SK-N-MC (cell line): ENCODE measurements around the gene DUS1L.

Experiments used
- DNase-seq: peaks from one replicate; pipeline ENCODE4 v3.0.0-alpha.2; 2011; ENCODE audit warnings: low read depth, low spot score
- H3K27ac ChIP-seq: fragments of 200-600 bp; sonication (generic); 2 replicates; pipeline ENCODE4 v1.5.1; 2016; ENCODE audit warnings: mixed run types
- H3K36me3 ChIP-seq: fragments of 200-600 bp; sonication (generic); 2 replicates; pipeline ENCODE4 v1.6.1; 2017; ENCODE audit warnings: antibody characterized with exemption, low read length, mixed read lengths; ENCODE audit not compliant: insufficient read depth
- H3K4me3 ChIP-seq: fragments of 200-600 bp; sonication (generic); 2 replicates; pipeline ENCODE4 v1.5.1; 2016
- H3K9ac ChIP-seq: fragments of 200-600 bp; sonication (generic); 2 replicates; pipeline ENCODE4 v1.8.0; 2017; ENCODE audit warnings: mixed run types, mixed read lengths; ENCODE audit not compliant: insufficient read length
- H3K9me3 ChIP-seq: fragments of 200-600 bp; sonication (generic); 2 replicates; pipeline ENCODE4 v1.6.1; 2017; ENCODE audit warnings: low read depth, mild to moderate bottlenecking, antibody characterized with exemption, low read length, moderate library complexity, mixed read lengths
- EZH2 ChIP-seq: fragments of 200-600 bp; sonication (generic); IDR thresholded peaks from one replicate; pipeline ENCODE4 v1.6.1; 2017; ENCODE audit warnings: antibody characterized with exemption
- FOXP2 ChIP-seq: optimal IDR thresholded peaks from 2 replicates; pipeline ENCODE3; 2011; ENCODE audit warnings: mild to moderate bottlenecking, moderate library complexity; ENCODE audit not compliant: insufficient read depth; ENCODE audit errors: extremely low read length, control extremely low read depth
- POLR2AphosphoS5 ChIP-seq: IDR thresholded peaks from 2 replicates; pipeline ENCODE4 v1.6.1; 2012; ENCODE audit warnings: mild to moderate bottlenecking, low read depth, low read length, borderline replicate concordance

The DUS1L gene

GRCh38 chr17:82031303-82031884 is 34.2 kb downstream of the DUS1L start, which contains the start of gene RAC3:
RAC3 (plus strand) TSS chr17:82031678; CDS start chr17:82031762, 84 bp downstream.
- DNase-seq, result no peak
- H3K27ac ChIP-seq, result no peak within 1 kb of the TSS

GRCh38 chr17:82030470-82031302 is 34.9 kb downstream of the DUS1L start:
- H3K36me3 ChIP-seq, result no peaks in the 10 kb centered on the region
- peak overlapping the region; percentile 62 for H3K9ac ChIP-seq
- TF ChIP-seq POLR2AphosphoS5 (no peak; the same call in 1 of the 2 replicates), EZH2 (no peak), FOXP2 (no peak)
- H3K27ac ChIP-seq, result no peak overlapping the region
- no peak for DNase-seq
- H3K4me3 ChIP-seq, result peak overlapping the region; percentile 90
- no peaks in the 10 kb centered on the region for H3K9me3 ChIP-seq

More at GRCh38 chr17:82031303-82031884, 34.2 kb downstream of the DUS1L start, which contains the start of gene RAC3:
- Histone ChIP-seq H3K9ac (peak within 1 kb of the TSS; percentile 76), H3K9me3 (no peaks in the 10 kb centered on the region), H3K36me3 (no peaks in the 10 kb centered on the region), H3K4me3 (peak within 1 kb of the TSS; percentile 90)
- TF ChIP-seq FOXP2, result no peak
- no peak for TF ChIP-seq EZH2
- TF ChIP-seq POLR2AphosphoS5, result no peak

DNA sequence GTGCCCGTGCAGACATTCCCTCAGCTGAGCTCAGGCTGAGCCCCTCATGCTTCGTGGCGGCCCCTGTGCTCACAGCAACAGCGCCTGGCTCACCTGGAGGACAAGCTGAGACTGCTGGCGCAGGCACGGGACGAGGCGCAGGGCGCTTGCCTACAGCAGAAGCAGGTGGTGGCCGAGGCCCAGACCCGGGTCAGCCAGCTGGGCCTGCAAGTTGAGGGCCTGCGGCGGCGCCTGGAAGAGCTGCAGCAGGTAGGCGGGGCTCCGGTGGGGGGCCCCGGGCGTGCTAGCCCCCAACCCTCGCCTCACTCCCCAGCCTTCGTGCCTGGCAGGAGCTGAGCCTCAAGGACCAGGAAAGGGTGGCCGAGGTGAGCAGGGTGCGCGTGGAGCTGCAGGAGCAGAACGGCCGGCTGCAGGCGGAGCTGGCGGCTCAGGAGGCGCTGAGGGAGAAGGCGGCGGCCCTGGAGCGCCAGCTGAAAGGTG is 35.6 kb downstream of the DUS1L start:
- Histone ChIP-seq H3K9me3 (no peaks in the 10 kb centered on the region), H3K27ac (no peak overlapping the region), H3K36me3 (no peaks in the 10 kb centered on the region), H3K4me3 (peak overlapping the region; percentile 90; the same call in 1 of the 2 replicates), H3K9ac (no peak overlapping the region)
- DNase-seq, result no peak
- TF ChIP-seq EZH2 (no peak), POLR2AphosphoS5 (no peak), FOXP2 (no peak)

DNA sequence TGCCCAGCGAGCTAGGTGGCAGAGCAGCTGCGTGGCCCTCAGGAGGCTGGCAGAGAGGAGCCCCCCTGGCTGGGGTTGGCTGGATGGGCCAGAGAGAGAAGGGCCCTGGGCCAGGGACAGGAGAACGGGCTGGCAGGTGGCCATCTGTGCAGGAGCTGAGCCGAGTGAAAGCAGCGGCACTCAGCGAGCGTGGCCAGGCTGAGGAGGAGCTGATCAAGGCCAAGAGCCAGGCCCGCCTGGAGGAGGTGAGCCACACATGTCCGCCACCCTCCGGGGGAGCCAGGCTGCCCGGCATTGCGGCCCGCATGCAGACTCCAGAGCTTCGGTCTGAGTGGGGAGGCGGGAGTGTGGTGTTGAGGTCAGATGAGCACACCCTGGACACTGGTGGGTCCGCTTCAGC is 36.2 kb downstream of the DUS1L start:
- H3K9me3 ChIP-seq, result no peaks in the 10 kb centered on the region
- H3K9ac ChIP-seq, result no peak overlapping the region
- DNase-seq, result no peak
- H3K4me3 ChIP-seq, result no peak overlapping the region
- H3K27ac ChIP-seq, result no peak overlapping the region
- TF ChIP-seq FOXP2 (no peak), POLR2AphosphoS5 (no peak)
- no peaks in the 10 kb centered on the region for H3K36me3 ChIP-seq

GRCh38 chr17:82028966-82029365 is 36.6 kb downstream of the DUS1L start:
- Histone ChIP-seq H3K9ac (no peak overlapping the region), H3K36me3 (no peaks in the 10 kb centered on the region), H3K9me3 (no peaks in the 10 kb centered on the region), H3K27ac (no peak overlapping the region), H3K4me3 (no peak overlapping the region)
- no peak for TF ChIP-seq FOXP2
- TF ChIP-seq EZH2, result no peak
- no peak for TF ChIP-seq POLR2AphosphoS5
- no peak for DNase-seq

GRCh38 chr17:82028246-82028645 is 37.4 kb downstream of the DUS1L start:
- Histone ChIP-seq H3K9ac (no peak overlapping the region), H3K36me3 (no peaks in the 10 kb centered on the region), H3K27ac (no peak overlapping the region), H3K4me3 (no peak overlapping the region), H3K9me3 (no peaks in the 10 kb centered on the region)
- no peak for TF ChIP-seq POLR2AphosphoS5
- no peak for TF ChIP-seq FOXP2
- no peak for TF ChIP-seq EZH2
- DNase-seq, result no peak

- no peak overlapping the region for H3K9ac ChIP-seq
- H3K27ac ChIP-seq, result no peak overlapping the region
- no peaks in the 10 kb centered on the region for H3K36me3 ChIP-seq
- TF ChIP-seq POLR2AphosphoS5 (no peak), FOXP2 (no peak), EZH2 (no peak)
- H3K4me3 ChIP-seq, result no peak overlapping the region
- no peak for DNase-seq
- H3K9me3 ChIP-seq, result no peaks in the 10 kb centered on the region
Measured at GRCh38 chr17:82025401-82026107, 40.0 kb downstream of the DUS1L start.

GRCh38 chr17:82024859-82025258 is 40.7 kb downstream of the DUS1L start:
- TF ChIP-seq EZH2, result no peak
- TF ChIP-seq POLR2AphosphoS5, result no peak
- TF ChIP-seq FOXP2, result no peak
- no peaks in the 10 kb centered on the region for H3K9me3 ChIP-seq
- no peak overlapping the region for H3K27ac ChIP-seq
- no peak overlapping the region for H3K4me3 ChIP-seq
- DNase-seq, result no peak
- H3K9ac ChIP-seq, result no peak overlapping the region
- H3K36me3 ChIP-seq, result no peaks in the 10 kb centered on the region
